Cardiac septum (tissue), 1 donor: ENCODE measurements around the gene APOM. TPM values are rescaled to one million over a fixed set of nuclear protein-coding genes. Genes with fewer than 3 reads are reported as not detected.

ENCODE experiments used
- DNase-seq: peaks from one replicate; pipeline ENCODE4 v3.0.0-alpha.2; 2020; ENCODE audit warnings: low spot score
- intact Hi-C: fragments of 100-400 bp; cut with DNase I; formaldehyde crosslinking; loops from one replicate; pipeline ENCODE4 v1.14.0; 2022
- total RNA-seq: library from RNA; stranded (reverse); fragmentation: NEBNext Ultra II Directional; extraction: Animal tissue kit (Norgen Biotek cat#: 25700); gene quantifications from one replicate; pipeline ENCODE4 v1.2.1, GENCODE V29; 2021
- donor health status: DM: no; HTN: no; CAD: no.

Gene APOM
- total RNA-seq, 1 donor from 2014 or later: 1.4 TPM

DNA sequence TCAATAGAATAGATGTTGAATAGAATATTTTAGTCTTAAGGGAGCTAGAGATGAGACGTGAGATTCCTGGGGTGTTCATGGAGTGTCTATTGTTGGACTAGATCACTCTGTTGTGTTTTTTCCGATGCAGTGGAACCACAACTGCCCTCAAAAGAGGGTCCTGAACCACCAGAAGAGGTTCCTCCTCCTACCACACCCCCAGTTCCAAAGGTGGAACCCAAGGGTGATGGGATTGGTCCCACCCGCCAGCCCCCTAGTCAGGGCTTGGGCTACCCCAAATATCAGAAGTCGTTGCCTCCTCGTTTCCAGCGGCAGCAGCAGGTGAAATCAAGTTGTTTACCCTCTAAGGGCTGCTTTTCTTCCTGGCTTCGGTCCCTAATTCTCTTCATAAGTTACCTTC is 26.7 kb upstream of the APOM start:
- intact Hi-C loops: no loop called here
- DNase-seq: no peak

DNA sequence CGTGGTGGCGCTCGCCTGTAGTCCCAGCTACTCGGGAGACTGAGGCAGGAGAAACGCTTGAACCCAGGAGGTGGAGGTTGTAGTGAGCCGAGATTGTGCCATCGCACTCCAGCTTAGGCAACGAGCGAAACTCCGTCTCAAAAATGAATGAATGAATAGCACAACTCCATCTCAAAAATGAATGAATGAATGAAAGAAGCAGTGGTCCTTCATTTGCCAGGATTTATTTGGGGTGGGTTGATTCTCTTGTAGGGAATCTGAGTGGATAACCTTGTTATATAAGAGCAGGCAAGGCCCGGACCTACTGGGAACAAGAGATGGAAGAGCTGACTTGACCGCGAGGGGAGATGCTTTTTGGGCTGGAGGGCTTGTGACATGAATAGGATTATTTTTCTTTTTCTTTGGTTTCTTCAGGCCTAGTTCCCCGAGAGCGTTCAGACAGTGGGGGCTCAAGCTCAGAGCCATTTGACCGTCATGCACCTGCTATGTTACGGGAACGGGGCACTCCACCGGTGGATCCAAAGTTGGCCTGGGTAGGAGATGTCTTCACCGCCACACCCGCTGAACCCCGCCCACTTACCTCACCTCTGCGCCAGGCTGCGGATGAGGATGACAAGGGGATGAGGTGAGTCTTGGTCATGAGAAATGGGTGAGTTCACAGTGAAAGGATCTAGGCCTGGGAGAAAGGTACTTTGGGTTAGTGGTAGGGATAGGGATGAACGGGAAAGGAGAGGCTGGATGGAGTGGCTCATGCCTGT is 25.3 kb upstream of the APOM start:
- no peak for DNase-seq
- intact Hi-C loops: no loop called here

DNA sequence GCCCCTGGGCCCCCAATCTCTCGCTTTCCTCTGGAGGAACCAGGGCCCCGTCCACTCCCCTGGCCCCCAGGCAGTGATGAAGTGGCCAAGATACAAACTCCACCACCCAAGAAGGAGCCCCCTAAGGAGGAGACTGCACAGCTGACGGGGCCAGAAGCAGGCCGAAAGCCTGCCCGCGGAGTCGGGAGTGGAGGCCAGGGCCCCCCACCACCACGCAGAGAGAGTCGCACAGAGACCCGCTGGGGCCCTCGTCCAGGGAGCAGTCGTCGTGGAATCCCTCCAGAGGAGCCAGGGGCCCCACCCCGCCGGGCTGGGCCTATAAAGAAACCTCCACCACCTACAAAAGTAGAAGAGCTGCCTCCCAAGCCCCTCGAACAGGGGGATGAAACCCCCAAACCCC is 24.5 kb upstream of the APOM start:
- no peak for DNase-seq
- intact Hi-C loops: no loop called here

DNA sequence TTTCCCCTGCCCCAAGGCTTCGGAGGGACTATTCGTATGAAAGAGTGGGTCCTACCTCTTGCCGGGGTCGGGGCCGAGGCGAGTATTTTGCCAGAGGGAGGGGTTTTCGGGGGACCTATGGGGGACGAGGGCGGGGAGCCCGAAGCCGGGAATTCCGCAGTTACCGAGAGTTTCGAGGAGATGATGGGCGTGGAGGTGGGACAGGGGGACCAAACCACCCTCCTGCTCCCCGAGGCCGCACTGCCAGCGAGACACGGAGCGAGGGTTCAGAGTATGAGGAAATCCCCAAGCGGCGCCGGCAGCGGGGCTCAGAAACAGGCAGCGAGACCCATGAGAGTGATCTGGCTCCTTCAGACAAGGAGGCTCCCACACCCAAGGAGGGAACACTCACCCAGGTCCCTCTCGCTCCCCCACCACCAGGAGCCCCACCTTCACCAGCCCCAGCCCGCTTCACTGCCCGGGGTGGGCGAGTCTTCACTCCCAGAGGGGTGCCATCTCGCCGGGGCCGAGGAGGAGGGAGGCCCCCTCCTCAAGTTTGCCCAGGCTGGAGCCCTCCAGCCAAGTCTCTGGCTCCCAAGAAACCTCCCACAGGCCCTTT is 23.9 kb upstream of the APOM start:
- intact Hi-C loops: no loop called here
- no peak for DNase-seq

DNA sequence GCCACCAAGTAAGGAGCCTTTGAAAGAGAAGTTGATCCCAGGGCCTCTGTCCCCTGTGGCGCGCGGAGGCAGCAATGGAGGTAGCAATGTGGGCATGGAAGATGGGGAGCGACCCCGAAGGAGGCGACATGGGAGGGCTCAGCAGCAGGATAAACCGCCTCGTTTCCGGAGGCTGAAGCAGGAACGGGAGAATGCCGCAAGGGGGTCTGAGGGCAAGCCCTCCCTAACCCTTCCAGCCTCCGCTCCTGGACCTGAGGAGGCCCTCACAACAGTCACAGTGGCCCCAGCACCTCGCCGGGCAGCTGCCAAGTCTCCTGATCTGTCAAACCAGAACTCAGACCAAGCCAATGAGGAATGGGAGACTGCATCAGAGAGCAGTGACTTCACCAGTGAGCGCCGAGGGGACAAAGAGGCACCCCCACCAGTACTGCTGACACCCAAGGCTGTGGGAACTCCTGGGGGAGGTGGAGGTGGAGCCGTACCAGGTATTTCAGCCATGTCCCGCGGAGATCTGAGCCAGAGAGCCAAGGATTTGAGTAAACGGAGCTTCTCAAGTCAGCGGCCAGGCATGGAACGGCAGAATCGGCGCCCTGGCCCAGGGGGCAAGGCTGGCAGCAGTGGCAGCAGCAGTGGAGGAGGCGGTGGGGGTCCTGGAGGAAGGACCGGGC is 23.3 kb upstream of the APOM start:
- intact Hi-C loops: no loop called here
- DNase-seq: no peak

DNA sequence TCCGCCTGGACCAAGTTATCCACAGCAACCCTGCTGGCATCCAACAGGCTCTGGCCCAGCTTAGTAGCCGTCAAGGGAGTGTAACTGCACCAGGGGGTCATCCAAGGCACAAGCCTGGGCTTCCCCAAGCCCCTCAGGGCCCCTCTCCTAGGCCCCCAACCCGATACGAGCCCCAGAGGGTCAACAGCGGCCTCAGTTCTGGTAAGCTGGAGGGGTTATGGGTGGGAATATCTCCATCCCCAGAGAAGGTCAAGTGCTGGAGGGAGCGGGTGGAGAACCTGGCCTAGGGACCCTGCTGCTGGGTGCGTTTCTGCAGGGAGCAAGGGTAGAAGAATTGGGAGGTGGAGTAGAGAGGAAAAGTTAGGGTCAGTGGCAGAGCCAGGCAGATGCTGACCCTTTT is 22.2 kb upstream of the APOM start:
- DNase-seq: no peak
- intact Hi-C loops: no loop called here

DNA sequence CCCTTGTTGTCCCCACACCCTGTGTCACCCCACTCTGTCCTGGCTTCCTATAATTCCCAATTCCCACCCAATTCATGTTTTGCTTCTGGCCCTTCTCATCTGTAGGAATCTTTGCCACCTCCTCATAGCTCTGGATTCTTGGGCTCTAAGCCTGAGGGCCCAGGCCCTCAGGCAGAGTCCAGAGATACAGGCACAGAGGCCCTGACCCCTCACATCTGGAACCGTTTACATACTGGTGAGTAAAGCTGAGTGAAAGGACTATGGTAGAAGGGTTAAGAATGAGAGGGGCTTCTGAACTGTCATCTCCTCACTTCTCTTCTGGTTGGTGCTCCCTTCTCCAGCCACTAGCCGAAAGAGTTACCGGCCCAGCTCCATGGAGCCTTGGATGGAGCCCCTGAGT is 21.6 kb upstream of the APOM start:
- intact Hi-C loops: no loop called here

DNA sequence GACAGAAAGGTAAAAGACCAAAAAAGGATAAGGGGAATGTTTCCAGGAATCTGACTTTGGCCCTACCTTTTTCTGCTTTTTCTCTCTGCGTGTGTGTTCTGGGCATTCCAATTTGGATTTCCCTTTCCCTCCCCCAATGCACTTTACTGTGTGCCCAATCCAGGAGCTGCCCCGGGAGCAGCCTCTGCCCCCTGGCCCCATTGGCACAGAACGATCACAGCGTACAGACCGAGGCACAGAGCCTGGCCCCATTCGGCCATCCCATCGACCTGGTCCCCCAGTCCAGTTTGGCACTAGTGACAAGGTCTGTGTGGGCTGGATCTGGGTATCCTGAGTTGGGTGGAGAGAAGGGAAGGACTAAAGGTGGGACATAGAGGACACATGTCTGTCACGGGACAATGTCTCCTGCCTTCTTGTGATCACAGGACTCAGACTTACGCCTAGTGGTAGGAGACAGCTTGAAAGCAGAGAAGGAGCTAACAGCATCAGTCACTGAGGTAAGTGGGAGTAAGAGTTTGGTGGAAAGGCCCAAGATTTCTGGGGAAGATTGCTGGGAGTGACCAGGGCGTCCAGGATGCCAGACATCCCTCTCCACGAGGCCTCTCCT is 20.6 kb upstream of the APOM start:
- intact Hi-C loops: no loop called here
- no peak for DNase-seq

More for the DNA sequence above, 21.6 kb upstream of the APOM start:
- no peak for DNase-seq

DNA sequence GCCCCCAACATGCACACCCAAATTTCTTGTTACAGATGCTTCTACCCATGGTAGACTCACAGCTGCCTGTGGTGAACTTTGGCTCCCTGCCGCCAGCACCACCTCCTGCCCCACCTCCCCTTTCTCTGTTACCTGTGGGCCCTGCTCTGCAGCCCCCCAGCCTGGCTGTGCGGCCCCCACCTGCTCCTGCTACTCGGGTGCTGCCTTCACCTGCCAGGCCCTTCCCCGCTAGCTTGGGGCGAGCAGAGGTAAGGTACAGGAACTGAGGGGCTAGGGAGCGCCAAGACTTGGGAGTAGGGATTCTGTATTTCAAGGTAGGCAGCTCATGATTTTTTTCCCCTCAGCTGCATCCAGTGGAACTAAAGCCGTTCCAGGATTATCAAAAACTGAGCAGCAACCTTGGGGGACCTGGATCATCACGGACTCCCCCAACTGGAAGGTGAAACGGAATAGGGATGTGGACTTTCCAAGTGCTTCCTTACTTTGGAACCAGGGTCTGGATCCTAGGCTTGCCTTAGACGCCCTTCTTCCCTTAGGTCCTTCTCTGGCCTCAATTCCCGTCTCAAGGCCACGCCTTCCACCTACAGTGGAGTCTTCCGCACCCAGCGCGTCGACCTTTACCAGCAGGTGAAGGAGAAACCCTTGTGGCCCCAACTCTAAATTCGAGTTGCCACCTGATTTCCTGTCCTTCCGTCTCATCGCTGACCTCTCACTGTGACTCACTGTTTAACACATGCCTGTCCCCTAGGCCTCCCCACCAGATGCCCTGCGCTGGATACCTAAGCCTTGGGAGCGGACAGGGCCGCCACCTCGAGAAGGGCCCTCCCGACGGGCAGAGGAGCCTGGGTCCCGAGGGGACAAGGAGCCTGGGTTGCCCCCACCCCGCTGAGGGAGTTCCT is 18.7 kb upstream of the APOM start:
- DNase-seq: no peak
- intact Hi-C loops: no loop called here

DNA sequence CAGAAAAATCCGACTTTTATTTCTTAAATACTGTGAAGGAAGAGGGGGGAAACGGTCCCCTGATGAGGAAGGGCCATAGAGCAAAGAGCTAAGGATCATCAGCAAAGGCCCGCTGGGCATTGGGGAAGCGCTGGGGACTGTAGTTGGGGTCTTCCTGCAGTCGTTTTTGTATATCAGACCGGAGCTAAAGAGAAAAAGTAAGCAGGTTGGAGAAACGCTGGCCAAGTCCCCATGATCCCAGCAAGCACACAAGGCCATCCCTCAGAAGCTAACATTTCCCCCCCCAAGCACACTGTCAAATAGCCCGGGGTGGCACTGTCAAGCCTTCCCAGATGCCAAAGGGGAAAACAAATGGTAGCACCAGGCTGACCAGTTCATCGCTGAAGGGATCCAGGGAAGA is 16.7 kb upstream of the APOM start:
- intact Hi-C loops: no loop called here

DNA sequence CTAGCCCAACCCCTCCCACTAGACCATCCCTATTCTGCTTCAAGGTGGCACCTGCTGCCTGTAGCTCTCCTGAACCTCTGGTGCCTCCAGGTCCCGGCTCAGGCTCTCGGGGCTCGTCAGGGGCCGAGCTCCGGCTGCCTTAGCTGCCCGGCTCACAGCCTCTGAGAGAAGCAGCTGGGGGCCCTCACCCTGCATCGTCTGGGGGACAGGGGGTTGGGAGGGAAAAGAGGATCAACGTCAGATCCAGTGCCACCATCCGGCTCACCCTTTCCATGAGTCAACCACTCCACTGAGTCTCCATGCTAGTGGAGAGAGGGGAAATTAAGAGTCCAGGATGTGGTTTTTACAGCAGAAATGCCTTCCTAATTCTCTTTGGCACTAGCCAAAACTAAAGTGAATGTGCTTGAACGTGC is 16.2 kb upstream of the APOM start:
- intact Hi-C loops: no loop called here
- no peak for DNase-seq

More for the DNA sequence above, 16.7 kb upstream of the APOM start:
- DNase-seq: no peak

DNA sequence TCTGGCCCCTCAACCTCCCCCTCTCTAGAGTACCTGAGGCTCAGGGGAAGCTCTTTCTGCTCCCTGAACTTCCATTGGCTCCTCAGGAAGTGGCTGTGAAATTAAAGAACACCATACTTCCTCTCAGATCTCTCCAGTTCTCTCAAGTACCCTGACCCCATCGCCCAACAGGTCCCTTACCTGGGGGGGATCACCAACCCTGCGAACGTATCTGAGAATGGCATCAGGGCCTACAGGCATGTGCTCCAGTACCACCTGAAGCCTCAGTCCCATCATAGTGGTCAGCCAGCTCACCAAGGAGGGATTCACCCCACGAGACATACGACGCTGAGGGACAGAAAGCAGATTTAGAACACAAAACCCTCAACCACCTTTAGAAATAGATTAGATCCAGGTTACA is 15.1 kb upstream of the APOM start:
- DNase-seq: no peak
- intact Hi-C loops: no loop called here

DNA sequence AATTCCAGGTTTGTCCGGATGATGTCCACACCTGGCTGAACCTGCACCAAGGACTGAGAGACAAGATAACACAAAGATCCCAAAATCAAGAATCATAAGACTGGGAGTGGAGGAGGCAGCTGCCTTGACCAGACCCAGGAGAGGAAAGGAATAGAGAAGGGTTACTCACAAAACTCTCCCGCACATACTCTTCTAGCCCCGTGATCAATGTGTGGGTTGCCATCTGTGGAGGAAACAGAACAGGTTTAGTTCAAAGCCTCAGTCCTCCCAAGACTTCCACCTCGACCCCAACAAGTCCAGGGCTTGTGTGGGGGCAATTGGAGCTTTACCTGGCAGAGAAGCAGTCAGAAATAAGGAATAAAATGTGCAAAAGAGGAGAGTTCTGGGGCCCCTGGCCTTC is 14.3 kb upstream of the APOM start:
- DNase-seq: no peak
- intact Hi-C loops: no loop called here

DNA sequence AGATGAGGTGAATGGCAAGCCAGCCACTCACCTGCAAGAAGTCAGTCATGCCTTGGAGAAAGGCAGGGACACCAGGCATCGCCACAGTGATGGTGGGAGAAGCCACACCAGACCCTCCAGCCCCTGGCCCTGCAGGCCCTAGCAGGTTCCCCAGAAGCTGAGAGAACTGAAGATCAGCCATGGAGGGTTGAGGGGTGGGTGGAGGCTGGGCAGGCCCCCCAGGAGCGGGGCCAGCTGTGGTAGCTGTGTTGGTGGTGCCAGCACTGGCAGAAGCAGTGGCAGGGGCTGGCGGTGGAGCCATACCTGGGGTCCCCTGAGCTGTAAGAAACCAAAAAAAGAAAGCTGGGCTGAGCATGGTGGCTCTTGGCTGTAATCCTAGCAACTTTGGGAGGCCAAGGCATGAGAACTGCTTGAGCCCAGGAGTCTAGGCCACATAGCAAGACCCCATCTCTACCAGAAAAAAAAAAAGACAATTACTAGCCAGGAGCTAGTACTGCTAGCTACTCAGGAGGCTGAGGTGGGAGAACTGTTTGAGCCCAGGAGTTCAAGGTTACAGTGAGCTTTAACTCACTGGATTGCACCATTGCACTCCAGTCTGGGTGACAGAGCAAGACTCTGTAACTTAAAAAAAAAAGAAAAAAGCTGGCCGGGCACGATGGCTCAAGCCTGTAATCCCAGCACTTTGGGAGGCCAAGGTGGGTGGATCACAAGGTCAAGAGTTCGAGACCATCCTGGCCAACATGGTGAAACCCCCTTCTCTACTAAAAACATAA is 12.7 kb upstream of the APOM start:
- no peak for DNase-seq
- intact Hi-C loops: no loop called here

DNA sequence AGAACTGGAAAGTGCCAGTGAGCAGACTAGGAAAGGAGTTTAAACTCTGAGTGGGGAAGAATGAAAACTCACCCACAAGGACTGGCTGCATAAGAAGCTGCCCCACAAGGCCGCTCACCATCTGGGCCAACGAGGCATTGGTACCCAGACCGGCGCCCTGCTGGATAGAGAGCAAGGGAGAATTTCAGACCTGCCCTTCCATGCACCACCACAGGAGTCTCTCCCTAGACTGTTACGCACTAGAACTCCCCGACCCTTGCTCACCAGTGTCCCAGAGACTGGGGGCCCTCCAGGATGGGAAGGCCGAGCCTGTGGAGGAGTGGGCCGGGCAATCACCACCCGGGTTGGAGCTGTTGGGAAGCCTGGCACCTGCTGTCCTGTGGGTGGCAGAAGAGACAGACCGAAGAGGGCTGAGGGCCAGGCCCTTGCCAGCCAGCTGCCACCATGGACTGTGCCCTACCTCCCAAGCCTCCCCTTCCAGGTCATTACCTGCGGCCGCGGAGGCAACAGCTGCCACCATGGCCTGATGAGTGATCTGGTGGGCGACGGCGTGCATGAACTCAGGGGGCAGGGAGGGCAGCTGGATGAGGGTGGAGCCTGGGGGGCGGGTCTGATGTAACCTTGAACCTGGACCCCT is 11.8 kb upstream of the APOM start:
- DNase-seq: no peak
- intact Hi-C loops: no loop called here

DNA sequence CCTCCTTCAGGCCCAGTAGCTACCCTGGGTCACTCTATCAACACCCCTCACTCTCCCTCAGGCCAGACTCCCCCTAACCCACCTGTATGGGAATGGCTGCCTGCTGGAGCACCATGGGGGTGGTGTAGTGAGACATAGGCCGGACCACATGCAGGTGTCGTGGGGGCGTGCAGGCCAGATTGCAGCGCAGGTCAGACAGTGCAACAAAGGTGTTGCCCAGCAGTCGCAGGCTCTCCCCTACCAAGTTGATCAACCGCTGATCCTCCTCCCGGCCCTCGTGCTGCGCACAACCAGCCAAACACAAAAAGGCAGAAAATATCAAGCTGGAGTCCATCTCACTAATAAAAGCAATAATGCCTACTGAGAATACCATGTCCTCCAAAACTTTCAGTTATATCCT is 10.4 kb upstream of the APOM start:
- intact Hi-C loops: no loop called here

DNA sequence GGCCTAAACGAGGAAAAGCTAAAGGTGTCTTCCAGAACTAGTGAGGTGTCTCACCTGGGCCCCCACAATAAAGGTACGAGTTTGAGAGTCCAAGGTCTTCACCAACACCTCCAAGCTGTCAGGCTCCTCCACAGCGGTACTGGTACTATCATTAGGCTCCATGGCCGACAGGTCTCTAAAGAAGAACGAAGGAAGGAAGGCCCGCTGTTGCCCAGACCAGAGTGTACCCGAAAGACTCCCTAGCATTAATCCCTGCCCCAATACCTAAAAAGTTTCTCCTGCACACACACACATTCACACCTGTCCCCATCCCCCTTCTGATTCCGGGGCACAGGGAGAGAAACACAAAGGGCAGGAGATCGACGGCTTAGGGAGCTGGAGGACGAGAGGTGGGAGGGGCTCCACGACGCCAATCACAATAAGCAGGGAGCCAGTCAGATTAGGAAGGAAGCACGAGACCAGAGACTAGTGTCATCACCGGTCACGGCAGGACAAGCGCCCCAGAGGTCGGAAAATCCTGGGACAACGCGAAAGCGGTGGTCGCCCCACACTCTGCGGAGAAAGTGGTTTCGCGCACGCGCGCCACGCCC is 4.0 kb upstream of the APOM start:
- intact Hi-C loops: loop anchor here (1.0 kb wide), 1 partner anchor 14 kb away; no protein-coding TSS in a partner anchor
- peak; percentile 90 for DNase-seq

More for the DNA sequence above, 10.4 kb upstream of the APOM start:
- no peak for DNase-seq
